Measurements from ENCODE around the gene SPINK4. TPM values are rescaled to one million over a fixed set of nuclear protein-coding genes. Genes with fewer than 3 reads are reported as not detected.

Gene SPINK4
- polyA plus RNA-seq, 3 donors: not detected

- H3K27ac Mint-ChIP-seq: no peak overlapping the region
- H3K79me2 ChIP-seq (ENCODE audit: insufficient read depth, low read length): no peaks in the 10 kb centered on the region
These were observed 46.1 kb upstream of the SPINK4 start for GRCh38 chr9:33193818-33194217.

GRCh38 chr9:33196736-33197135, 43.2 kb upstream of the SPINK4 start:
- H2AFZ ChIP-seq (ENCODE audit: insufficient read depth, low read depth, low read length, poor library complexity, severe bottlenecking): no peak overlapping the region
- peaks cover 0 to 2% (median 0%) of the 10 kb centered on the region in 7 donors for H3K9me3 Mint-ChIP-seq
- H3K4me3 ChIP-seq (replicated peaks in 1 of 3; ENCODE audit: low read depth in 2 of 3, low read length in 3 of 3): no peak overlapping the region
- H3K4me1 ChIP-seq (ENCODE audit: control insufficient read depth in 1 of 2, insufficient read depth in 2 of 2, low read length in 2 of 2): no peaks in the 10 kb centered on the region
- no peak for DNase-seq
- no peak overlapping the region for H3K27ac Mint-ChIP-seq
- H3K9ac ChIP-seq (ENCODE audit: insufficient read depth, low read length, poor library complexity, severe bottlenecking): no peak overlapping the region
- H3K27me3 ChIP-seq (ENCODE audit: control insufficient read depth in 2 of 2, insufficient read depth in 2 of 2, low read length in 2 of 2): no peaks in the 10 kb centered on the region
- H3K36me3 Mint-ChIP-seq: no peaks in the 10 kb centered on the region
- 60% methylated on average over 1 of the region's 1 CpG for WGBS (ENCODE audit: insufficient coverage)
- intact Hi-C loops (cut with micrococcal nuclease): no loop called here
- no peaks in the 10 kb centered on the region for H3K9me3 ChIP-seq (replicated peaks in 1 of 2; ENCODE audit: control insufficient read depth in 1 of 2, insufficient read depth in 1 of 2, low read length in 2 of 2)
- TF ChIP-seq CTCF (IDR thresholded peaks at IDR 0.05): no peak
- no peak overlapping the region for H3K4me3 Mint-ChIP-seq
- no peaks in the 10 kb centered on the region for H3K36me3 ChIP-seq (replicated peaks in 1 of 2; ENCODE audit: control insufficient read depth in 1 of 2, insufficient read depth in 2 of 2, low read length in 2 of 2)
- H4K20me1 ChIP-seq (ENCODE audit: insufficient read depth, low read length): no peaks in the 10 kb centered on the region
- no peak overlapping the region for H3K4me2 ChIP-seq (replicated peaks; ENCODE audit: extremely low read depth, low read length, poor library complexity, severe bottlenecking)
- peaks cover 0 to 1% (median 0%) of the 10 kb centered on the region in 3 donors for H3K27me3 Mint-ChIP-seq (ENCODE audit: low read depth in 3 of 3)
- H3K79me2 ChIP-seq (ENCODE audit: insufficient read depth, low read length): no peaks in the 10 kb centered on the region
- no peaks in the 10 kb centered on the region for H3K4me1 Mint-ChIP-seq
- H3K27ac ChIP-seq (ENCODE audit: low read depth in 1 of 2, low read length in 2 of 2): no peak overlapping the region

More at GRCh38 chr9:33193818-33194217, 46.1 kb upstream of the SPINK4 start:
- Mint-ChIP-seq H3K4me3 (no peak overlapping the region), H3K36me3 (no peaks in the 10 kb centered on the region), H3K9me3 (peaks cover 0 to 2% (median 0%) of the 10 kb centered on the region in 7 donors), H3K27me3 (ENCODE audit: low read depth in 3 of 3) (peaks cover 0 to 1% (median 0%) of the 10 kb centered on the region in 3 donors), H3K4me1 (no peaks in the 10 kb centered on the region)
- H3K36me3 ChIP-seq (replicated peaks in 1 of 2; ENCODE audit: control insufficient read depth in 1 of 2, insufficient read depth in 2 of 2, low read length in 2 of 2): no peaks in the 10 kb centered on the region
- DNase-seq: no peak
- no peak overlapping the region for H2AFZ ChIP-seq (ENCODE audit: insufficient read depth, low read depth, low read length, poor library complexity, severe bottlenecking)
- H3K27me3 ChIP-seq (ENCODE audit: control insufficient read depth in 2 of 2, insufficient read depth in 2 of 2, low read length in 2 of 2): no peaks in the 10 kb centered on the region
- H3K9me3 ChIP-seq (replicated peaks in 1 of 2; ENCODE audit: control insufficient read depth in 1 of 2, insufficient read depth in 1 of 2, low read length in 2 of 2): no peaks in the 10 kb centered on the region
- TF ChIP-seq CTCF (IDR thresholded peaks at IDR 0.05): no peak
- no peaks in the 10 kb centered on the region for H3K4me1 ChIP-seq (ENCODE audit: control insufficient read depth in 1 of 2, insufficient read depth in 2 of 2, low read length in 2 of 2)
- no peak overlapping the region for H3K27ac ChIP-seq (ENCODE audit: low read depth in 1 of 2, low read length in 2 of 2)
- no peak overlapping the region for H3K9ac ChIP-seq (ENCODE audit: insufficient read depth, low read length, poor library complexity, severe bottlenecking)
- H4K20me1 ChIP-seq (ENCODE audit: insufficient read depth, low read length): no peaks in the 10 kb centered on the region
- 100% methylated on average over 2 of the region's 3 CpGs for WGBS (ENCODE audit: insufficient coverage)
- intact Hi-C loops (cut with micrococcal nuclease): no loop called here
- H3K4me3 ChIP-seq (replicated peaks in 1 of 3; ENCODE audit: low read depth in 2 of 3, low read length in 3 of 3): no peak overlapping the region
- H3K4me2 ChIP-seq (replicated peaks; ENCODE audit: extremely low read depth, low read length, poor library complexity, severe bottlenecking): no peak overlapping the region
